Measurements from ENCODE around the gene INKA1.
A peak's percentile ranks its signal among the peaks of the same experiment; 100 is the strongest.

The INKA1 gene

DNA sequence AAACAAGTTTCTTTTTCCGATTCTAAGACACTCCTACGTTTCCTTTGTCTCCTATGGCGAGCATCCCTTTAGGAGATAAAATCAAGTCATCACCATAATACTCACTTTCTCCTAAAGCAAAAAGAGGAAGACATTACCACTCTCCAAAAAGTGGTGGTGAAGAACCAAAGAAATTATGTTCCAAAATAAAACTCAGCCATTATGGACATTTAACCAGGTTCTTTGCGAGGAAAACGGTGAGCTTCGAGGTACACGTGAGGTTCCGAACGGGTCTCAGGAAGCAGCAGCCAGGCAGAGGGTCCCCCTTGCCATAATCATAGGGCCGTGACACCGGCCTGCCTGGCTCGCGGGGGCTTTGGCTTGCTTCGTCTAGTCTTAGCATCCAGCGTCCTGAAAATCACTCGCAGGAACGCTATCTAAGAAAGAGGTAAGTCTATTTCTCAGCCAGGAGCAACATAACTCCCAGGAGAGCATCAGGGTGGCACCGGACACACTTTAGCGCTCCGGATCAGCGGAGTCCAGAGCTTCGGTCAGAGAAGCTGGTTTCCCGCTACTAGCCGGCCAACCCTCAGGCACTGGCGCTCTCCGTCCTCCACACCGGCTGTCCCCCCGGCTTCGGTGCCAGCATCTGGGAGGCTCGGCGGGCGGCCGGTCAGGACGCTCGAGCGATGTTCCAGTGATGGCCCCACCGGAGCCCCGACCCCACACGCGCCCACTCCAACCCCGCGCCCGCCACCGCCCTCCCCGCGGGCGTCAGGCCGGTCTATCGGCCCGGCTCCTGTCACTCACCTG is 17.3 kb upstream of the INKA1 start:
- H3K27me3 ChIP-seq (ENCODE audit: insufficient read depth, poor library complexity, severe bottlenecking) = no peaks in the 10 kb centered on the region
- H3K27ac ChIP-seq (replicated peaks) = peak overlapping the region; percentile 74
- DNase-seq (ENCODE audit: low read depth in 1 of 2, low spot score in 1 of 2) = no peak
- TF ChIP-seq SPI1 (IDR thresholded peaks at IDR 0.05; ENCODE audit: borderline replicate concordance, low read depth) = peak; percentile 92
- TF ChIP-seq, protein P1, sequence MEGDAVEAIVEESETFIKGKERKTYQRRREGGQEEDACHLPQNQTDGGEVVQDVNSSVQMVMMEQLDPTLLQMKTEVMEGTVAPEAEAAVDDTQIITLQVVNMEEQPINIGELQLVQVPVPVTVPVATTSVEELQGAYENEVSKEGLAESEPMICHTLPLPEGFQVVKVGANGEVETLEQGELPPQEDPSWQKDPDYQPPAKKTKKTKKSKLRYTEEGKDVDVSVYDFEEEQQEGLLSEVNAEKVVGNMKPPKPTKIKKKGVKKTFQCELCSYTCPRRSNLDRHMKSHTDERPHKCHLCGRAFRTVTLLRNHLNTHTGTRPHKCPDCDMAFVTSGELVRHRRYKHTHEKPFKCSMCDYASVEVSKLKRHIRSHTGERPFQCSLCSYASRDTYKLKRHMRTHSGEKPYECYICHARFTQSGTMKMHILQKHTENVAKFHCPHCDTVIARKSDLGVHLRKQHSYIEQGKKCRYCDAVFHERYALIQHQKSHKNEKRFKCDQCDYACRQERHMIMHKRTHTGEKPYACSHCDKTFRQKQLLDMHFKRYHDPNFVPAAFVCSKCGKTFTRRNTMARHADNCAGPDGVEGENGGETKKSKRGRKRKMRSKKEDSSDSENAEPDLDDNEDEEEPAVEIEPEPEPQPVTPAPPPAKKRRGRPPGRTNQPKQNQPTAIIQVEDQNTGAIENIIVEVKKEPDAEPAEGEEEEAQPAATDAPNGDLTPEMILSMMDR (IDR thresholded peaks at IDR 0.05; ENCODE audit: insufficient read depth, low read length) = no peak
- no peak for TF ChIP-seq GABPA (IDR thresholded peaks at IDR 0.05; ENCODE audit: low read depth)
- TF ChIP-seq, protein P2, sequence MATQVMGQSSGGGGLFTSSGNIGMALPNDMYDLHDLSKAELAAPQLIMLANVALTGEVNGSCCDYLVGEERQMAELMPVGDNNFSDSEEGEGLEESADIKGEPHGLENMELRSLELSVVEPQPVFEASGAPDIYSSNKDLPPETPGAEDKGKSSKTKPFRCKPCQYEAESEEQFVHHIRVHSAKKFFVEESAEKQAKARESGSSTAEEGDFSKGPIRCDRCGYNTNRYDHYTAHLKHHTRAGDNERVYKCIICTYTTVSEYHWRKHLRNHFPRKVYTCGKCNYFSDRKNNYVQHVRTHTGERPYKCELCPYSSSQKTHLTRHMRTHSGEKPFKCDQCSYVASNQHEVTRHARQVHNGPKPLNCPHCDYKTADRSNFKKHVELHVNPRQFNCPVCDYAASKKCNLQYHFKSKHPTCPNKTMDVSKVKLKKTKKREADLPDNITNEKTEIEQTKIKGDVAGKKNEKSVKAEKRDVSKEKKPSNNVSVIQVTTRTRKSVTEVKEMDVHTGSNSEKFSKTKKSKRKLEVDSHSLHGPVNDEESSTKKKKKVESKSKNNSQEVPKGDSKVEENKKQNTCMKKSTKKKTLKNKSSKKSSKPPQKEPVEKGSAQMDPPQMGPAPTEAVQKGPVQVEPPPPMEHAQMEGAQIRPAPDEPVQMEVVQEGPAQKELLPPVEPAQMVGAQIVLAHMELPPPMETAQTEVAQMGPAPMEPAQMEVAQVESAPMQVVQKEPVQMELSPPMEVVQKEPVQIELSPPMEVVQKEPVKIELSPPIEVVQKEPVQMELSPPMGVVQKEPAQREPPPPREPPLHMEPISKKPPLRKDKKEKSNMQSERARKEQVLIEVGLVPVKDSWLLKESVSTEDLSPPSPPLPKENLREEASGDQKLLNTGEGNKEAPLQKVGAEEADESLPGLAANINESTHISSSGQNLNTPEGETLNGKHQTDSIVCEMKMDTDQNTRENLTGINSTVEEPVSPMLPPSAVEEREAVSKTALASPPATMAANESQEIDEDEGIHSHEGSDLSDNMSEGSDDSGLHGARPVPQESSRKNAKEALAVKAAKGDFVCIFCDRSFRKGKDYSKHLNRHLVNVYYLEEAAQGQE (IDR thresholded peaks at IDR 0.05; ENCODE audit: insufficient replicate concordance, low read depth) = peak; percentile 81
- H3K4me3 ChIP-seq (replicated peaks; ENCODE audit: insufficient read depth, low read length) = peak overlapping the region; percentile 99

DNA sequence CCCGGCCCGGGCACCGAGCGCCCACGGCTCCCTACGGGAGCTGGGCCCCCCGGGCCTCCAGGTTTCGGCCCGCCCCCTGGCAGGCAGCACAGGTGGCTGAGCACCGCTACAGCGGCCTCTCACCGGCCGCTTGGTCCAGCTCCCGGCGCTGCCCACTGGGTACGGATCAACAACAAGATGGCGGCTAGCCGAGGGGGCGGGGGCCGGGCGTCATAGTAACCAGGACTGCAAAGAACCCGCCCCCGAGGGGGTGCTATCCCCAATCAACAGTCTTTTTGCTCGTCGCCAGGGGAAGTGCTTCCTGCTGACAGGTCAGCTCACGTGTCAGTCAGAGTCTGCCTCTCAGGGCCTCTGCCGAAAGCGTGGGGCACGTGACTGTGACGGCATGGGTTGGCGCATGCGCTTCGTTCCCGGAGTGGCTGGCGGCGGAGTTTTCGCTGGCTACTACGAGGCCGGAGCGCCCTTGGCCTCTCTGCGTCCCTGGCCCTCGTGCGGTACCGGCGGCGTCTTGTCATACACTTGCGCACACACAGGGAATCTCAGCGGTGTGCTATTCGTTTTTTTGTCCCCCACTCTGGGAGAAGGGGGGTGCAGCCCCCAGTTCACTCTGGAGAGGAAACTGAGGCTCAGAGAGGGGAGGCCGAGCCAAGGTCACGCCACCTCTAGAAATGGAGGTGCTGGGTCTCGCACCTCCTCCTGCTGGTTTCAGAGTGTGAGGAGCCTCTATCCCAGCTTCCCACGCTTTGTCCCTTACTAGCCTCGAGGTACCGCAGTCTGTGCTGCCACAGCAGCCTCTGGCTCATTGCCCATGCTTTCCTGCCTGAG is 16.5 kb upstream of the INKA1 start, which contains the start of gene IP6K1:
TSS of gene IP6K1 (minus strand) at position 186 of the 825 bp plus-strand sequence. CDS start 38,502 bp downstream, outside the sequence.
- TF ChIP-seq, protein P1 (IDR thresholded peaks at IDR 0.05; ENCODE audit: insufficient read depth, low read length) = no peak
- TF ChIP-seq POLR2AphosphoS5 (IDR thresholded peaks at IDR 0.05; ENCODE audit: low read depth) = peak; percentile 69; the same call in 1 of the 2 replicates
- TF ChIP-seq GABPA (IDR thresholded peaks at IDR 0.05; ENCODE audit: low read depth) = 0 out of 2 replicates have a peak, but pooled peaks have one; percentile 20
- no peak; the same call in 1 of the 2 replicates for TF ChIP-seq SPI1 (IDR thresholded peaks at IDR 0.05; ENCODE audit: borderline replicate concordance, low read depth)
- H3K4me3 ChIP-seq (replicated peaks; ENCODE audit: insufficient read depth, low read length) = peak within 1 kb of the TSS; percentile 99
- H3K27me3 ChIP-seq (ENCODE audit: insufficient read depth, poor library complexity, severe bottlenecking) = no peaks in the 10 kb centered on the region
- peak within 1 kb of the TSS; percentile 74 for H3K27ac ChIP-seq (replicated peaks)
- peak; percentile 100 for DNase-seq (ENCODE audit: low read depth in 1 of 2, low spot score in 1 of 2)

DNA sequence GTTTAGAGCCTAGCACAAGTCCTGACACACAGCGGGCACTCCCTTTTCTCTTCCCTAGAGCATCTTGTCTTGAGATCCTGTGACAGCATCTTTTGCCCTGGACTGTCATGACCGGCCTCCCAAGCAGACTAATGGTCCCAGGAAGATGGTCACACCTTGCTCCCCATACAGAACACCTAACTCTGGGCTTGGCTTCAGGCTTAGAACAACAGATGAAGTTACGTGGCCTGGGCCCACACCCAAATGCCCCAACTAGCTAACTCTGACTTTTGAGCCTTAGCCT is 15.9 kb upstream of the INKA1 start:
- H3K4me3 ChIP-seq (replicated peaks; ENCODE audit: insufficient read depth, low read length) = no peak overlapping the region
- no peak overlapping the region; the same call in 1 of the 2 replicates for H3K27ac ChIP-seq (replicated peaks)
- no peaks in the 10 kb centered on the region for H3K27me3 ChIP-seq (ENCODE audit: insufficient read depth, poor library complexity, severe bottlenecking)
- no peak for DNase-seq (ENCODE audit: low read depth in 1 of 2, low spot score in 1 of 2)
- TF ChIP-seq, protein P2 (IDR thresholded peaks at IDR 0.05; ENCODE audit: insufficient replicate concordance, low read depth) = no peak
- TF ChIP-seq SPI1 (IDR thresholded peaks at IDR 0.05; ENCODE audit: borderline replicate concordance, low read depth) = no peak
- TF ChIP-seq, protein P1 (IDR thresholded peaks at IDR 0.05; ENCODE audit: insufficient read depth, low read length) = no peak
- TF ChIP-seq GABPA (IDR thresholded peaks at IDR 0.05; ENCODE audit: low read depth) = no peak
